GM19324 (cell line): Measurements from ENCODE around the gene EP300.
"Not testable (repeated sequence)": the region's sequence is repeated elsewhere in the genome, so short reads cannot be mapped to it uniquely, and the experiment has no call there.

Experiments used
- ATAC-seq: cut with Tn5 transposase; IDR thresholded peaks from one replicate; pipeline ENCODE4 v1.9.1; 2021; ENCODE audit warnings: mild to moderate bottlenecking, moderate library complexity; ENCODE audit not compliant: unreplicated experiment, low FRiP score

Gene EP300

DNA sequence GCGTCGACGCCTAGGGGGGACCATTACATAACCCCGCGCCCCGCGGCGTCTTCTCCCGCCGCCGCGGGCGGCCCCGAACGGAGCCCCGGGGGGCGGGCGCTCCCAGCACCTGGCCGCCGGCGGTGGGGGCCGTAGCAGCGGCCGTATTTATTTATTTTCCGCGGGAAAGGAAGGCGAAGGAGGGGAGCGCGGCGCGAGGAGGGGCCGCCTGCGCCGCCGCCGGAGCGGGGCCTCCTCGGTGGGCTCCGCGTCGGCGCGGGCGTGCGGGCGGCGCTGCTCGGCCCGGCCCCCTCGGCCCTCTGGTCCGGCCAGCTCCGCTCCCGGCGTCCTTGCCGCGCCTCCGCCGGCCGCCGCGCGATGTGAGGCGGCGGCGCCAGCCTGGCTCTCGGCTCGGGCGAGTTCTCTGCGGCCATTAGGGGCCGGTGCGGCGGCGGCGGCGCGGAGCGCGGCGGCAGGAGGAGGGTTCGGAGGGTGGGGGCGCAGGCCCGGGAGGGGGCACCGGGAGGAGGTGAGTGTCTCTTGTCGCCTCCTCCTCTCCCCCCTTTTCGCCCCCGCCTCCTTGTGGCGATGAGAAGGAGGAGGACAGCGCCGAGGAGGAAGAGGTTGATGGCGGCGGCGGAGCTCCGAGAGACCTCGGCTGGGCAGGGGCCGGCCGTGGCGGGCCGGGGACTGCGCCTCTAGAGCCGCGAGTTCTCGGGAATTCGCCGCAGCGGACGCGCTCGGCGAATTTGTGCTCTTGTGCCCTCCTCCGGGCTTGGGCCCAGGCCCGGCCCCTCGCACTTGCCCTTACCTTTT is at the start of gene EP300:
Gene EP300 (plus strand): TSS at position 570 of the 795 bp plus-strand sequence. CDS start 413 bp downstream, outside the sequence.
- ATAC-seq, result peak; percentile 45

DNA sequence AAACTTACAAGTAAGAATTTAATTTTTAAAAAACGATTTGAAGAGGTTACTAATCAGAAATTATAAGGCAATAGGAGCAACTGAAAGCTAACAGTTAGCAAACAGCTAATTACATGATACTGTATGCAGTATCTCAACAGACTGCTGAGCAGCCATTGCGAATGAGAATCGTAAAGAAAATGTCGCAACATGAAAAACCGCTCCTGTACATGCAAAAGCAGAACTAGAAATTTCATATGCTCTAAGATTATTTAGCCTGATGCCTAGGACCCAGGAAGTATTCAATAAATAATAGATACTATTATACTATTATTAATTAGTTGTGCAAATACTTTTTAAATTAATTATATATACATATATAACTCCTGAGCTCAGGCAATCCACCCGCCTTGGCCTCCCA is 48.7 kb upstream of the EP300 start:
- ATAC-seq, result no peak

DNA sequence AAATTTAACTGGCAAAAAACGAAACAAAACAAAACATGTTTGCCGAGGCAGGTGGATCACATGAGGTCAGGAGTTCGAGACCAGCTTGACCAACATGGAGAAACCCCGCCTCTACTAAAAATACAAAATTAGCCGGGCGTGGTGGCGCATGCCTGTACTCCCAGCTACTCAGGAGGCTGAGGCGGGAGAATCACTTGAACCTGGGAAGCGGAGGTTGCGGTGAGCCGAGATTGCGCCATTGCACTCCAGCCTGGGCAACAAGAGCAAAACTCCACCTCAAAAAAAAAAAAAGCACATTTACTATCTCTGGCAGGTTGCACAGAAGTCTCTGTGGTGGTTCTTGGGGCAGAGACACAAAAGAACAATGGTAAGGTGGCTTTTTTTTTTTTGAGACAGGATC is 46.8 kb upstream of the EP300 start:
- ATAC-seq, result not testable (repeated sequence)

DNA sequence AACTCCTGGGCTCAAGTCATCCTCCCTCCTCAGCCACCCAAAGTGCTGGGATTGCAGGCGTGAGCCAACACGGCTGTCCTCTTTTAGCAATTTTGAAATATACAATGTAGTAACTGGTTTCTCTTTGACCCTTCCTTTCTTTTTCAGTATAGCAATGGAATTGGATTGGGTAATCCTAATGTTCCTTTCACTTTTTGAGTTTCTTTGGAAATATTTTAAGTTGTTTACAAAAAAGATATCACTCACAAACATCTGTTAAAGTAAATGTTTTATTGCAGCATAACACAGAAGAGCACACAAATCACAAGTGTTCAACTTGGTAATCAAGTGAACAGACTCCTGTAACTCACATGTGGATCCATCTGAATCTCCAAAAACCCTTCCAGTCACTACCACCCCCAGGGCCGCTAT is 44.6 kb upstream of the EP300 start:
- no peak for ATAC-seq

DNA sequence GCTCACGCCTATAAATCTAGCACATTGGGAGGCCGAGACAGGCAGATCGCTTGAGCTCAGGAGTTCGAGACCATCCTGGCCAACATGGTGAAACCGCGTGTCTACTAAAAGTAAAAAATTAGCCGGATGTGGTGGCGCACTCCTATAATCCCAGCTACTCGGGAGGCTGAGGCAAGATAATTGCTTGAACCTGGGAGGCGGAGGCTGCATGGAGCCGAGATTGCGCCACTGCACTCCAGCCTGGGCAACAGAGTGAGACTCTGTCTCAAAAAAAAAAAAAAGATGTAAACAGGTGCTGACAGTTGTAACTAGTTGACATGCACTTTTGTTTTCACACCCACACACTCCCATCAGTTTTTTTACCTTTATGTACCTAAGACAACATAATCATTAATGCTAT is 44.0 kb upstream of the EP300 start:
- not testable (repeated sequence) for ATAC-seq

DNA sequence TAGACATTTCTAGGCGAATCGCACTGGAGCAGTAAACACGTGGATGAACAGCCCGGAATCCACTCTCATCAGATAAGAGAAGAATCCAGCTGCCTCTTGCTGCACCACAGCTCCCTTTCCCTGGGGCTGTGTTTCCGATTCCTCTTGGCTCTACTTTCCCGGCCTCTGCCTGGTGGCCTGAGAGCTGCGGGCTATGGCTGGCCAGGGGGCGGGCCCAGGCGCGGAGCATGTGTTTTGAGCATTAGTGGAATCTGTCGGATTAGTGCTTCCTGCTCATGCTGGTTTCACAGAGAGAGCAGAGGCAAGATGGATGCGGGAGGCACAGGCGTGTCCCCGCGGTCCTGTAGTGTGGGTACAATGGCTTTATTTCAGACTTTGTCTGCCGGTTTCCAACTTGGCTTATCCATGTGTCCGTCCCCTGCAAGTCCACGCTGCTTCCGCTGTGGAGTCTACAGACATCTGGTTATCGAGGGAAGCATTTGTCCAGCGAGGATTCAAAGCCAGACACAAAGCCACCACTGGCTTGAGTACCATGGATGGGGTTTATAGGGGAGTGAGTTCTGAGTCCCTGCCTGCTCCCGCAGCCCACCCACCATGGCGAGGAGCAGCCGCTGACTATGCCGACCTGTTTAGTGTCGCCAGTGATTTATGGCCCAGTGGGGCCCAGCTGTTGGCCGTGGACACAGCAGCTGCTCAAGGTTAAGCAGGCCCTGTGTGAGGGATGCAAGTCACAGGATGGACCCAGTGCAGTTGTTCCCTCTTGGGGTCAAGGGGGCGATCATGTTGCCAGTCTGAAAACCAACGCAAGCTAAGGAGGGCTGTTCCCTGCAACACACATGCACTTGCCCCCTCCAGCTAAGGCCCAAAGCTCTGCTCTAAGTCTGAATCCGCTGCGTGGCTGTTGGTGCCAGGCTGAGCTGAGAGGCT is 43.3 kb upstream of the EP300 start:
- ATAC-seq, result no peak

DNA sequence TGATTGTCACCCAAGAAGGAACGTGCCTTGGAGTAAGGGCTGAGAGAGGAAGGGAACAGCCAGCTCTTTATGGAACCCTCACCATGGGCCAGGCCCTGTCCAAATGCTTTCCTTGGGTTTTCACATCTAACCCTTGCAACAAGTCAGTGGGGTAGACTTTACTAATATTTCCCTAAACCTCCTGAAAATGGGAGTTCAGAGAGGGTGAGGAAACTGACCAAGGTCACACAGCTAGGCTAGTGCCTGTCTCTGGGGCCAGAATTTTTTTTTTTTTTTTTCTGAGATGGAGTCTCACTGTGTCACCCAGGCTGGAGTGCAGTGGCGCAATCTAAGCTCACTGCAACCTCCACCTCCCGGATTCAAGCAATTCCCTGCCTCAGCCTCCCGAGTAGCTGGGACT is 42.6 kb upstream of the EP300 start:
- not testable (repeated sequence) for ATAC-seq

DNA sequence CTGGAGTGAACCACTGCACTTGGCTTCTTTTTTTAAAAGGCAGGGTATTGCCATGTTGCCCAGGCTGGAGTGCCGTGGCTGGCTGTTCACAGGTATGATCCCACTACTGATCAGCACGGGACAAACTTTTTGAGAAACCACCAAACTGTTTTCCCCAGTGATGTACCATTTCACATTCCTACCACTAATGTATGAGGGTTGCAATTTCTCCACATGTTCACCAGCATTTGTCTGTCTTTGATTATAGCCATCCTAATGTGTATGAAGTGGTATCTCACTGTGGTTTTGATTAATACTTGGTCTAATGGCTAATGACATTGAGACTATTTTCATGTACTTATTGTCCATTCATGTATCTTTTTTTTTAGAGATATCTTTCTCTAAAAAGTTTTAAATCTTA is 41.5 kb upstream of the EP300 start:
- no peak for ATAC-seq

DNA sequence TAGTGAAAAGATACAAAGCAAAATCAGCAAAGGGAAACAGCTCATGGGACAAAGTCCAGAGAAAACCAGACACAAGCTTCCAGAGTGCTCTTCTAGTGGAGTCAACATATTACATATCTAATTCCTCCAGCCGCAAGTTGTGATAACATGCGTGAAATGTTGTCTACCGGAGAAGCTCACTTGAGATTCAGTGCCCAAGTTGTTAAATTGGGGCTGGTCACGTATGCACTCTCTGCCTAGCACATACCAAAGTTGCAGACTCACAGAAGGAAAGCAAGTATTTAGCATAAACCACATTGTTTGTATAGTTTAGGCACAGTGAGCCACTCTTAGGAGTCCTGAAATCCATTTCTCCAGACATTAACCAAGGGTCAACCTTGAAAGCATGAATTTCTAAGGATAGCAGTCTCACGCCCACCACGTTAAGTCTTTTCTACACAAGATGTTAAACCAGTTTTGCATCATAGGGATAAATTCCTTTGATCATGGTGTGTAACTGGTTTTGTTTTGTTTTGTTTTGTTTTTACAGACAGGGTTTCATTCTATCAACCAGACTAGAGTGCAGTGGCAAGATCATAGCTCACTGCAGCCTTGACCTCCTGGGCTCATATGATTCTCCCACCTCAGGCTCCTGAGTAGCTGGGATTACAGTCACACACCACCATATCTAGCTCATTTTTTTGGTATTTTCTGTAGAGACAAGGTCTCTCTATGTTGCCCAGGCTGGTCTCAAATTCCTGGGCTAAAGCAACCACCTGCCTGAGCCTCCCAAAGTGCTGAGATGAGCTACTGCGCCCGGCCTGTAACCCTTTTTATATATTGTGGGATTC is 39.5 kb upstream of the EP300 start:
- ATAC-seq, result no peak

DNA sequence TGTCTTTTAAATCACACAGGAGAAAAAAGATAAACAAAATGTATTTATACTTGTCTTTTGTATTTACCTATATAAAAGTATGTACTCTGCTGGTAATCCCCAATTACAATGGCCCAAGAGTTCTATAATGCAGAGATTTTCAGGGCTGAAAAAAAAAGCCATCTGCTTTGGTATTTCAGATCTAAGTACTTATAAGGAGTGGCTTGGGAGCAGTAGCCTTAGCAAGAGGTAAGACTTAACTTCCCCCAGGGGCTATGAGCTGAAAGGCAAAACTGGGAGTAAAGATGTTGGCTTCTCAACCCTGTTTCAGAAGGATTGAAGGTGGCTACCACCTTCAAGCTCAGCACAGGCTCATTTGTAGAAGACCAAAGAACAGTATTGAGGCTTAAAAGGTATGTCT is 35.3 kb upstream of the EP300 start:
- no peak for ATAC-seq

DNA sequence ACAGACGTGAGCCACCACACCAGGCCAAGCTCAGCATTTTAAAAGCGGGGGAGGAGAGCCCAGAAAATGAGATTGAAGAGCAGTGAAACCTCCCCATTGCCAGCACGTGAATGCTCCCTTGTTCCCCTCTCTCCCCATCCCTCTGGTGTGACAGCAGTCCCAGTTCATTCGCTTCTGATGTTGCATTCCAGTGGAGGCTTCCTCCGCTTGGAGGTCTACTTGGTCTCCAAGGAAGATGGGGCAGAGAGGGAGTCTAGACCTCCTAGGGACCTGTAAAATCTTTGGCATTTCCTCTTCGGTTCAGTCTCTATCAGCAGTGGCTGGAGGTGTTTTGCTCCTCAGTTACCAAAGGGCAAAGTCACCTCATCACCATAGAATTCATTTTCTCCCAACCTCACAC is 30.2 kb upstream of the EP300 start:
- ATAC-seq, result no peak

DNA sequence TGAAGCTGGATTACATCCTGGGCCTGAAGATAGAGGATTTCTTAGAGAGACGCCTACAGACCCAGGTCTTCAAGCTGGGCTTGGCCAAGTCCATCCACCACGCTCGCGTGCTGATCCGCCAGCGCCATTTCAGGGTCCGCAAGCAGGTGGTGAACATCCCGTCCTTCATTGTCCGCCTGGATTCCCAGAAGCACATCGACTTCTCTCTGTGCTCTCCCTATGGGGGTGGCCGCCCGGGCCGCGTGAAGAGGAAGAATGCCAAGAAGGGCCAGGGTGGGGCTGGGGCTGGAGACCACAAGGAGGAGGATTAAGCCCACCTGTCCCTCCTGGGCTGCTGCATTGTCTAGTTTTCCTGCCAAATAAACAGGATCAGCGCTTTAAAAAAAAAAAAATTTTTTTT is 28.1 kb upstream of the EP300 start:
- ATAC-seq, result not testable (repeated sequence)

DNA sequence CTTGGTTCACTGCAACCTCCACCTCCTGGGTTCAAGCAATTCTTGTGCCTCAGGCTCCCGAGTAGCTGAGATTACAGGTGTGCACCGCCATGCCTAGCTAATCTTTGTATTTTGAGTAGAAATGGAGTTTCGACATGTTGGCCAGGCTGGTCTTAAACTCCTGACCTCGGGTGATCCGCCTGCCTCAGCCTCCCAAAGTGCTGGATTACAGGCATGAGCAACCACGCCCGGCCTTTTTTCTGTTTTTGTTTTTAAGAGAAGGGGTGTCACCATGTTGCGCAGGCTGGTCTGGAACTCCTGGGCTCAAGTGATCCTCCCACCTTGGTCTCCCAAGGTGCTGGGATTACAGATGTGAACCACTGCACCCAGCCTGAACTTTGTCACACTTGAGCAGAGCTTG is 26.1 kb upstream of the EP300 start:
- not testable (repeated sequence) for ATAC-seq

DNA sequence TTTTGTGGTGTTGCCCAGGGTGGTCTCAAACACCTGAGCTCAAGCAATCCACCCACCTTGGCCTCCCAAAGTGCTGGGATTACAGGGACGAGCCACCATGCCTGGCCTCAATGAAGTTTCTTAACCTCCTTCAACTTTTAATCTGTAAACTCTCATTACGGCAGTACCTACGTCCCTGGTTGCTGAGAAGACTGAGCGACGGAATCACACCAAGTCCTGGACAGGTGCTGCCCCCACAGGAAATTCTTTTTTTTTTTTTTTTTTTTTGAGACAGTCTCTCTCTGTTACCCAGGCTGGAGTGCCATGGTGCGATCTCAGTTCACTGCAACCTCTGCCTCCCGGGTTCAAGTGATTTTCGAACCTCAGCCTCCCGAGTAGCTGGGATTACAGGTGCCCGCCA is 24.4 kb upstream of the EP300 start:
- not testable (repeated sequence) for ATAC-seq

DNA sequence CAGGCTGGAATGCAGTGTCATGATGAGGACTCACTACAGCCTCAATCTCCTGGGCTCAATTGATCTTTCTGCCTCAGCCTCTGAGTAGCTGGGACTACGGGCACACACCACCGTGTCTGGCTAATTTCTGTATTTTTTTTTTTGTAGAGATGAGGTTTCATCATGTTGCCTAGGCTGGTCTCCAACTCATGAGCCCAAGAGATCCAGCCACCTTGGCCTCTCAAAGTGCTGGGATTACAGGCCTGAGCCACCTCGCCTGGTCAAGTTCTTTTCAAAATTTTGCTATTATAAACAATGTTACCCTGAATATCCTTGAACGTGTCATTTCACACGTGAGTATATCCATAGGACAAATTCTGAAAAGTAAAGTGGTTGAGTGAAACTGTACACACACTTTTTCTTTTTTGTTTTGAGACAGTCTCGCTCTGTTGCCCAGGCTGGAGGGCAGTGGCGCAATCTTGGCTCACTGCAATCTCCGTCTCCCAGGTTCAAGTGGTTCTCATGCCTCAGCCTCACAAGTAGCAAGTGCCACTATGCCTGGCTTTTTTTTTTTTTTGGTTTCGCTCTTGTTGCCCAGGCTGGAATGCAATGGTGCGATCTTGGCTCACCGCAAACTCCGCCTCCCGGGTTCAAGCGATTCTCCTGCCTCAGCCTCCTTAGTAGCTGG is 21.6 kb upstream of the EP300 start:
- no peak for ATAC-seq

DNA sequence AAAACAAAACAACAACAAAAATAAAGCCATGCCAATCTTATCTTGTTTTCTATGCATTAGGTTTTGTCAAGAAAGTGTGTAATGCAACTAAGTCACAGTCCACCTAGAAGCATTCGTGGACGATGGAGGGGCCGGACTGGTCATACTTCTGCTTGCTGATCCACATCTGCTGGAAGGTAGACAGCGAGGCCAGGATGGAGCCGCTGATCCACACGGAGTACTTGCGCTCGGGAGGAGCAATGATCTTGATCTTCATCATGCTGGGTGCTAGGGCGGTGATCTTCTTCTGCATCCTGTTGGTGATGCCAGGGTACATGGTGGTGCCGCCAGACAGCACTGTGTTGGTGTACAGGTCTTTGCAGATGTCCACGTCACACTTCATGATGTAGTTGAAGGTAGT is 18.3 kb upstream of the EP300 start:
- no peak for ATAC-seq

DNA sequence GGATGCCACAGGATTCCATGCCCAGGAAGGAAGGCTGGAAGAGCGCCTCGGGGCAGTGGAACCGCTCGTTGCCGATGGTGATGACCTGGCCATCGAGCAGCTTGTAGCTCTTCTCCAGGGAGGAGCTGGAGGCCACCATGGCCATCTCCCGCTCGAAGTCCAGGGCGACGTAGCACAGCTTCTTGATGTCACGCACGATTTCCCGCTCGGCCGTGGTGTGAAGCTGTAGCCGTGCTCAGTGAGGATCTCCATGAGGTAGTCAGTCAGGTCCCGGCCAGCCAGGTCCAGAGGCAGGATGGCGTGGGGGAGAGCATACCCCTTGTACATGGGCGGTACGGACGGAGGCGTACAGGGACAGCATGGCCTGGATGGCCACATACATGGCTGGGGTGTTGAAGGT is 17.9 kb upstream of the EP300 start:
- ATAC-seq, result no peak

DNA sequence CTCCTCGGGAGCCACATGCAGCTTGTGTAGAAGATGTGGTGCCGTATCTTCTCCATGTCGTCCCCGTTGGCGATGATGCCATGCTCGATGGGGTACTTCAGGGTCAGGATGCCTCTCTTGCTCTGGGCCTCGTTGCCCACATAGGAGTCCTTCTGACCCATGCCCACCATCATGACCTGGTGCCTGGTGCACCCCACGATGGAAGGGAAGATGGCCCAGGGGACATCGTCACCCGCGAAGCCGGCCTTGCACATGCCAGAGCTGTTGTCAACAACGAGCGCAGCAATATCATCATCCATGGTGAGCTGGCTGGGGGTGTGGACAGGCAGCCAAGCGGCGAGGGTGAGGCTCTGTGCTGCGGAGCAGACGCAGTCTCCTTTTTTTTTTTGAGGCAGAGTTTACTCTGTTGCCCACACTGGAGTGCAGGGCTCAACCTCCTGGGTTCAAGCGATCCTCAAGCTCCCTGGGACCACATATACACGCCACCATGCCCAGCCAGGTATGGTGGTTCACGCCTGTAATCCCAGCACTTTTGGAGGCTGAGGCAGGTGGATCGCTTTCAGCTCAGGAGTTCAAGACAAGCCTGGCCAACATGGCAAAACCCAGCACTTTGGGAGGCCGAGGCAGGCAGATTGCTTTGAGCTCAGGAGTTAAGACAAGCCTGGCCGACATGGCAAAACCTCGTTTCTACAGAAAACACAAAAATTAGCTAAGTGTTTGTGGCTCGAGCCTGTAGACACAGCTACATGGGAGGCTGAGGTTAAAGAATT is 17.3 kb upstream of the EP300 start:
- ATAC-seq, result no peak

DNA sequence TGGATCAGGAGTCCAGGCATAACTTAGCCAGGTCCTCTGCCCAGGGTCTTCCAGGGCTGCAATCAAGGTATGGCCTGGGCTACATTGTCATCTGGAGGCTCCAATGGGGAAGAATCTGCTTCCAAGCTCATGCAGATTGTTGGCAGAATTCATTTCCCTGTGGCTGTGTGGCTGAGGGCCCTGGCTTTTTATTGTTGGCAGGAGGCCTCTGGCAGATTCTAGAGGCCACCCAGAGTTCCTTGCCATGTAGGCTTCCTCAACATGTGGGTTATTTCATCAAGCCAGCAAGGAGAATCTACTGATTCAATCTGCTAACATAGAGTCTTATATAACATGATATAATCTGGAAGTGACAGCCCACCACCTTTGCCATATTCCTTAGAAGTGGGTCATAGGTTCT is 16.4 kb upstream of the EP300 start:
- no peak for ATAC-seq
